ENCODE data around the gene NDRG3. TPM values are rescaled to one million over a fixed set of nuclear protein-coding genes. Genes with fewer than 3 reads are reported as not detected.
"Not testable (repeated sequence)": the region's sequence is repeated elsewhere in the genome, so short reads cannot be mapped to it uniquely, and the experiment has no call there.

NDRG3 gene
- total and polyA plus RNA-seq, 2 donors (not counting 3 experiments of a cell fraction or from before 2014, with no cell fraction given): 25.7 to 27.7 TPM

GRCh38 chr20:36700438-36700837 is 45.5 kb downstream of the NDRG3 start:
- Histone ChIP-seq H3K79me2 (ENCODE audit: control insufficient read depth, insufficient read depth, low read length) (no peaks in the 10 kb centered on the region), H3K4me3 (replicated peaks in 1 of 3; ENCODE audit: insufficient read depth in 1 of 3, low read depth in 1 of 3, low read length in 3 of 3) (no peak overlapping the region), H3K36me3 (ENCODE audit: control insufficient read depth in 2 of 2, extremely low read depth in 1 of 2, insufficient read depth in 2 of 2, low read length in 2 of 2) (no peaks in the 10 kb centered on the region), H3K4me1 (ENCODE audit: control insufficient read depth, extremely low read depth, insufficient read depth, low read length) (no peaks in the 10 kb centered on the region), H2AFZ (ENCODE audit: low read depth, low read length) (no peak overlapping the region), H3K4me2 (ENCODE audit: insufficient read depth, low read length) (no peak overlapping the region), H3K9me1 (replicated peaks; ENCODE audit: control insufficient read depth, extremely low read depth, insufficient read depth, low read length) (no peaks in the 10 kb centered on the region), H4K20me1 (replicated peaks; ENCODE audit: control insufficient read depth, extremely low read depth, insufficient read depth, low read length) (no peaks in the 10 kb centered on the region), H3K27ac (ENCODE audit: insufficient read depth, low read depth, low read length) (no peak overlapping the region), H3K27me3 (ENCODE audit: control insufficient read depth in 2 of 2, insufficient read depth in 2 of 2, low read length in 2 of 2) (no peaks in the 10 kb centered on the region), H3K9ac (replicated peaks; ENCODE audit: extremely low read depth, insufficient read depth, low read length) (no peak overlapping the region), H3K9me3 (replicated peaks; ENCODE audit: control insufficient read depth, insufficient read depth, low read length) (no peaks in the 10 kb centered on the region)
- DNase-seq (ENCODE audit: low read depth, low spot score) (no peak), FAIRE-seq (no peak)
- ChIA-PET CTCF (interaction anchor here (0.9 kb wide), 1 partner anchor 22 kb away, joined by 3 read pairs; no protein-coding TSS in a partner anchor), POLR2A (no interaction called here)
- BruUV-seq (replicated peaks): no TSS peak
- TF ChIP-seq FOS (IDR thresholded peaks at IDR 0.05; ENCODE audit: borderline replicate concordance, insufficient read depth, low read length): no peak
- no peak for TF ChIP-seq POLR2A (IDR thresholded peaks at IDR 0.05; ENCODE audit: low read depth, low read length)
- TF ChIP-seq MYC (IDR thresholded peaks at IDR 0.05; ENCODE audit: low read depth, low read length): no peak
- no peak for TF ChIP-seq JUN (IDR thresholded peaks at IDR 0.05; ENCODE audit: borderline replicate concordance, insufficient read depth, insufficient read length, low read depth)
- no peak for TF ChIP-seq POLR2AphosphoS5 (IDR thresholded peaks at IDR 0.05; ENCODE audit: insufficient read depth, low read depth, low read length)
- no peak for TF ChIP-seq CTCF (IDR thresholded peaks at IDR 0.05; ENCODE audit: extremely low read depth in 1 of 2, insufficient read depth in 1 of 2, low read depth in 1 of 2, low read length in 2 of 2)
- TF ChIP-seq EZH2 (IDR thresholded peaks at IDR 0.05; ENCODE audit: borderline replicate concordance, low read depth, low read length, severe bottlenecking): no peak
- TF ChIP-seq MAX (IDR thresholded peaks at IDR 0.05; ENCODE audit: insufficient read depth, insufficient read length): no peak
- TF ChIP-seq GATA2 (IDR thresholded peaks at IDR 0.05; ENCODE audit: insufficient read depth, insufficient read length, low read depth, low read length): no peak
- intact Hi-C loops (cut with micrococcal nuclease) (no loop called here), dilution Hi-C loops (cut with MboI; ENCODE audit: extremely low pct_ligation_motif_present, low sequenced_read_pairs) (no loop called here)

GRCh38 chr20:36695467-36695866 is 50.4 kb downstream of the NDRG3 start:
- H3K27ac ChIP-seq (ENCODE audit: insufficient read depth, low read depth, low read length); H3K4me3 ChIP-seq (replicated peaks in 1 of 3; ENCODE audit: insufficient read depth in 1 of 3, low read depth in 1 of 3, low read length in 3 of 3); H3K4me2 ChIP-seq (ENCODE audit: insufficient read depth, low read length); H3K79me2 ChIP-seq (ENCODE audit: control insufficient read depth, insufficient read depth, low read length); H3K9me1 ChIP-seq (replicated peaks; ENCODE audit: control insufficient read depth, extremely low read depth, insufficient read depth, low read length); CTCF ChIA-PET; POLR2A ChIA-PET; H4K20me1 ChIP-seq (replicated peaks; ENCODE audit: control insufficient read depth, extremely low read depth, insufficient read depth, low read length); H2AFZ ChIP-seq (ENCODE audit: low read depth, low read length); BruUV-seq (replicated peaks); H3K36me3 ChIP-seq (ENCODE audit: control insufficient read depth in 2 of 2, extremely low read depth in 1 of 2, insufficient read depth in 2 of 2, low read length in 2 of 2); FAIRE-seq; H3K9ac ChIP-seq (replicated peaks; ENCODE audit: extremely low read depth, insufficient read depth, low read length); intact Hi-C loops (cut with micrococcal nuclease); H3K27me3 ChIP-seq (ENCODE audit: control insufficient read depth in 2 of 2, insufficient read depth in 2 of 2, low read length in 2 of 2); DNase-seq (ENCODE audit: low read depth, low spot score); H3K9me3 ChIP-seq (replicated peaks; ENCODE audit: control insufficient read depth, insufficient read depth, low read length); dilution Hi-C loops (cut with MboI; ENCODE audit: extremely low pct_ligation_motif_present, low sequenced_read_pairs); H3K4me1 ChIP-seq (ENCODE audit: control insufficient read depth, extremely low read depth, insufficient read depth, low read length): not testable (repeated sequence)
